Effector CD8-positive, alpha-beta T cell (primary cell): Measurements from ENCODE around the gene KRT27.
"Not testable (repeated sequence)": the region's sequence is repeated elsewhere in the genome, so short reads cannot be mapped to it uniquely, and the experiment has no call there.

Source experiments
- DNase-seq: peaks from one replicate; lab custom pipeline; 2025; lab: John Stamatoyannopoulos, UW

The KRT27 gene

DNA sequence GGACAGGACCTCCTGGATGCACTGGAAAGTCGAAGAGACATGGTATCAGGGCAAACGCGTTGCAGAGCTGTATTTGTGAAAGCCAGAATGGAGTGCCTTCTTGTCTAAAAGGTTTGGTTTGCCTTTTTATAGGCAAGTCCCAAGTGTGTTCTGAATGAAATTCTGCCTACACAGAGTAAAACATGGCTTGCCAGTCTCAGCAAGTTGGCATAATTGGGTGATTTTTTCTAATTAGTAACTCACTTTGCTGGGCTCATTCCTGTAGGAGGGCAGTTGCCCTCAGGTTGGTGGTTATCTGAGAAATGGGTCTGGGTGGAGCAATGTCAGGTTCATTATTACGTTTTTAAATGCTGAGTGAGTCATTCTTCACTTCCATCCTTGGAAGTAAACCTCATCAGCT is 27.1 kb downstream of the KRT27 start, which contains the start of gene KRT25:
Gene KRT25, minus strand, starts transcription at position 101 of the 400 bp plus-strand sequence. Its CDS starts 60 bp downstream, at position 41.
- DNase-seq: no peak

DNA sequence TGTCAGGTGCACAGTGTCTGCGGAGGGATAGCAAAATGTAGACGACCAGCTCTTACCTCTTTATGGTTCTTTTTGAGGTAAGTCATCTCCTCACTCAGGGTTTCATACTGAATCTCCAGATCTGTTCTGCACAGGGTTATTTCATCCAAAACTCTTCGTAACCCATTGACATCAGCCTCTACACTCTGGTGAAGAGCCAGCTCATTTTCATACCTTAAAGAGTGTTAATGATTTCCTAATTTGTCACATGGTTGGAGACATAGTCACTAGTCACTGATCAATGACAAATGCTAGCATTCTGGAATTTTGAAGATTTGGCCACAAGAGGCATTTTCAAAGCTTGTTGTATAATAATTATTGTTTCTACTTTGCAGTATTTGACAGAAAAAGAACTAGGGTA is 28.5 kb downstream of the KRT27 start:
- DNase-seq: no peak

DNA sequence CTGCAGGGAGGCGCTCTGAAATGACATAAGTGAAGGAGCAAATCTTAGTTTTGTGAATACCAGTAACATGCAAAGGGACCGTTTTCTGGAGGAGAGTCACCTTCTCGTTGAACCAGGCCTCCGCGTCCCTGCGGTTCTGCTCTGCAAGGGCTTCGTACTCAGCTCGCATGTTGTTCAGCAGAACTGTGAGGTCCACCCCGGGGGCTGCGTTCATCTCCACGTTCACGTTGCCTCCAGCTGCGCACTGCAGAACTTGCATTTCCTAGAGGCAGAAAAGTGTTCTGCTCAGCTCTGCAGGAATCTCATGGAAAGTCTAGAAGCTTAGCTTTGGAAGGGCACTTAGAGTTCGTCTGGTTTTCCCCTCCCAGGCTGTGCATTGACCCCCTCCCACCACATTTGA is 31.3 kb downstream of the KRT27 start:
- DNase-seq: no peak

DNA sequence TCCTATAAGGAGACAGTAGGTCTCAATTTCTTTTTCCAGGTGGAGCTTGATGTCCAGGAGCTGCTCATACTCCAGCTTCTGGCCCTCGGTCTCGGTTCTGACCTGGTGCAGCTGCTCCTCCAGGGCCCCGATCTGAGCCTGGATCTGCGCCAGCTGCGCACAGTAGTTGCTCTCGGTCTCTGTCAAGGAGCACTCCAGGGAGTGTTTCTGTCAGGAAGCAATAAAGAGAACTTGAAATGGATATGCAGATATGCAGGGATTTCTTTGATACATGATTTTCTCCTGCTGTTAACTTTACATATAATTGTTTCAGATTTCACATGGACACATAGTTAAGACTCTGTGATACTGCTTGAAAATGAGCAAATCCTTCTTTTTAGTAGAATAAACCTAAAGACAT is 32.0 kb downstream of the KRT27 start:
- DNase-seq: no peak

DNA sequence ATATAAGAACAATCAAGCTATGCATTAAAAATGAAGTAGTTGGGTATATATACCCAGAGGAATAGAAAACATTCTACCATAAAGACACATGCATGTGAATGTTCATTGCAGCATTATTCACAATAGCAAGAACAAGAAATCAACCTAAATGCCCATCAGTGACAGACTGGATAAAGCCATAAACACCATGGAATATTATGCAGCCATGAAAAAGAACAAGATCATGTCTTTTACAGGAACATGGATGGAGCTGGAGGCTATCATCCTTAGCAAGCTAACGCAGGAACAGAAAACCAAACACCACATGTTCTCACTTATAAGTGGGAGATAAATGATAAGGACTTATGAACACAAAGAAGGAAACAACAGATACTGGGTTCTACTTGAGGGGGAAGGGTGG is 33.7 kb downstream of the KRT27 start:
- not testable (repeated sequence) for DNase-seq

DNA sequence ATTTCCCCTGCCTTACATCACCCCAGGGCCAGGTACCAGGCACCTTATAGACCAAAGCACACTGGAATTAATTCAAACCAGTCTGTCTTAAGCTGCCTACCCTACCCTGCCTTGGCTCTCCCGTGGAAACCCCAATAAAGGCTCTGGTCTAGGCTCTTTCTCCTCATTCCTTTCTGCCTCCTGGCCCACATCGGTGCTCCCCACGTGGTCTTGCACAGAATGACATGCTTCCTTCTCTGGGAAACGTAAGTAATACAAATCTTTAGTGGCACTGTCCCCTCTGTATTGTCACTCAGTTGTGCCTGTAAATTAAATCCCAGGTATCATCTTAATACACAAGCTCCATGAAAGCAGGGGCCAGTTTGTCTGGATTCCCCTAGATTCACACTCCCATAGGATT is 43.8 kb downstream of the KRT27 start:
- no peak for DNase-seq

DNA sequence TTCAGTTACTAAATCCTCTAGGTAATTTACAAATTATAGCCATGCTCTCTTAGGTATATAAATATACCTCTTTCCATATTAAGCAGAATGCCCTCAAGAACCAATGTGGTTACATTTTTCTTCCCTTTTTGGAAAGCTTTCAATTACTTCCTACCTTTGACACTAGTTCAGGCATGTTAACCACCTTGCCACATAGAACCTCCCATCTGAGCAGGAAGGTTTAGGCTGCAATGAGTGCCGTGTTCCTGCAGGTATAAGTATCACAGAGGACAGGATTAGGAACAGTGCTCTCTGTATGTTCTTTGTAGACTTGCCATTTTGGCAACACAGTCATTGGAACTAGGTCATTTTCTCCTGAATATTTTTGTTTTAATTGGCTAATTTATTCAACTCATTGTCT is 47.3 kb downstream of the KRT27 start:
- no peak for DNase-seq

DNA sequence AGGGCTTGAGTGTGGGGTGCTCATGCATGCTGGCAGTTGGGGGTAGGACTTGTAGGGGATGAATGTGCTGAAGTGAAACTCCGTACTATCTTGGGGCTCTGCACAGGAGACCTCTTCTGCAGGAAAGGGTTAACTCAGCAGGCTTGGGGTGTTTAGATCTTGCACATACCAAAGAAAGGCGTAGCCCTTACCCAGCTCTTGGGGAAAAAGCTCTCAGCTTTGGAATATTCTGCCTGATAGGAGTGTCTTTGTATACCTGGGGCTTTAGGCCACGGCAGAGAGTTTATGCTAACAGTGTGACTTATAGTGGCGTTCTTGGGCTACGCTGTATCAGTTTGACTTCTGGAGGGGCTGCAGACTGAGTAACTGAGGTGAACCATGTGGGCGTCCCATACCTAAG is 48.3 kb downstream of the KRT27 start:
- DNase-seq: no peak

DNA sequence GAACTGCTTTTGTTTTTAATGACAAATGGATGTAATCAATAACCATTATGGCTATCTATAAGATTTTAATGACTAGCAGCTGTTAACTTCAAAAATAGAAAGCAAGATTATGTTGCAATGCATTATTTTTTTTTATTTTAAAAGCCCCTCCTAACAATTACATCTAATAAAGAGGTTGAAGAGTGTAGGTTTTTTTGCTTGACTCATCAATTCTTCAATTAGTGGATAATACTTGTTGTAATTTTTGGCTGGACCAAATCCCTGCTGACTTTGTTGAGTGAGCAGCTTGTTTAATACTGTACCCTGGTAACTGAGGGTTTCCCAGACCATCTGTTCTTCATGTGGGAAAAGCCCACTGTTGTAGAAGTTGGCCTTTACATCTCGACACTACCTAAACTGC is 51.4 kb downstream of the KRT27 start:
- no peak for DNase-seq

DNA sequence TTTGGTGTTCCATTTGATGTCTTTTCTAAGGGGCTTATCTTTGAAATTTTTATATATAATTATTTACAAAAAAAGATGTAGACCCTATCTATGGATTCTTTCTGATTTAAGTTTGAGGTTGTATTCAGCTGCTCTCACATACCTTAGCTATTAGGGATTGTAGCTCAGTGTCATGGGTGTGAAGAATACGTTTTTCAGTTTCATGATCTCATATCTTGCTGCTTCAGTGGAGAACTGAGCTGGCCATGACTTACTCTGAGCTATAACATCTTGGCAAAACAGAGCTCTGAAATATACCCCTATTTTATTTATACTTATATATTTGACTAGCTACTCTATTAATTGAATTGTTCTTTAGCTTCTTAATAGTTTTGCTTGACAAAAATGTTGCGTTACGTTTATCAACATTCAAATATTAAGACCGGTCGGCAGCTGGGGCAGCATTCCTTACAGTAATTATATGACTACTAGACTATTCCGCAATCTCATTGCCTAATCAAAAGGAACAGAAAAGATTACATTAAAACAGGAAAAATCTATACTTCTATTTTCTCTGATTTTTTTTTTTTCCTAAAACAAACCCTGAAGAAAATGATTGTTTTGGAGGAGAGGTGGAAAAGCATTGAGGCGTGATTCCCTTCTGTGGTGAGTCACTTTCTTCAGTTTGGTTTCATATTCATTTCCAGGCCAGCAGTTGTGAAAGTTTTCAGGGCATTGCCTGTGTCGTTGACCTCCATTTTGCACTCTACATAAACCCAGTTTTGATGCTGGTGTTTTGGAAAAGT is 54.7 kb downstream of the KRT27 start:
- DNase-seq: no peak

DNA sequence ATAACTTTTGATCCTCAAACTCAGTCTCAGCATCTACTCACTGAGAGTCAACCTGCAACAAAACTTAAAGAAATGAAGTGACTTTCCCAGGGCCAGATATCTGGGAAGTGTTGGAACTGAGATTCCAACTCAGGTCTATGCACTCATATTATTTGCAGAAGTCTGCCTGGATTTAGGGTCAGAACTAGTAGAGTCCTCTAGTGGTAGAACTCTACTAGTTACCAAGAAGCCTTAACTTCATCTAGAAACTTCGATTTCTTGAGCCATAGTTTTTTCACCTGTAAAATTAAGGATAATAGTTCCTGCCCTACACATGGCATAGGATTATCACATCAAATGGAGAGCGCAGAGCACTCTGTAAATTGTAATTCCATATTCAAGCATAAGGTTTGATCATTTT is 55.4 kb downstream of the KRT27 start:
- no peak for DNase-seq
